ENCODE data around the gene SPOCK1.

Gene SPOCK1

DNA sequence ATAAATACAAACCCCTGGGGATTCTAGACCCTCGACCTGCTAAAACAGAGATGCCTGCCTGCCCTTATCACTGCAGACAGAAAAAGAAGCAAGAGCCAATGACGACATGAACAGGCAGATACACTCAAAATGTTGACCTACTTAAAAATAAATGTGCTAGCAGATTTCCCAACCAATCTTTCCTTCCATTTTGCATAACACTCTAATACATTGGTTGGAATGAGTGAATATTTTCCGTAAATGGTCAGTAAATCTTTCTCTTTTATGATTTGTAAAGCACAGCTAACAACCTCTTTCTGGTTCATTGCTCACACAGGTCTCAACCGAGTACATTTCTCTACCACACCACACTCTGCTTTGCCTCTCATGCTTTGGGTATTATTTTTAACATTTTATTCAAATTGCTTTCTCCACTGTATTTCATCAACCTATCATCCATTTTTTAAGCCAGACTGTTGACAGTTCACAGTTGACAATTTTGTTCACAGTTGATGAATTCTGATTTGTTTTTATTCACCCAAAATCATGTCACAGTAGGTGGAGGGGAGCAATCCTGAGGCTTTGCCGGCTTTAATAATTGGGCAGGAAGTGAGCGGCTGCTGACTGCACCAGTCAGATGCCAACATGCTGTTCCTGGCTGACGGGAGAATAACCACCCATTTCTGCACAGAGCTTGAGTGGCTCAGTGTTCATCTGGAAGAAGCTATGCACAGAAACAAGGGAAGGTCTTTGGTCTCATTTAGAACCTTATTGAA is 426.6 kb downstream of the SPOCK1 start:
- DNase-seq (ENCODE audit: low read depth in 2 of 2), result no peak

GRCh38 chr5:137071931-137072330 is 427.2 kb downstream of the SPOCK1 start:
- no peak for DNase-seq (ENCODE audit: low read depth in 2 of 2)

- DNase-seq (ENCODE audit: low read depth in 2 of 2), result no peak
Measured at GRCh38 chr5:137071526-137071925, 427.6 kb downstream of the SPOCK1 start.

- DNase-seq (ENCODE audit: low read depth in 2 of 2), result no peak
Measured at GRCh38 chr5:137070521-137070920, 428.6 kb downstream of the SPOCK1 start.

DNA sequence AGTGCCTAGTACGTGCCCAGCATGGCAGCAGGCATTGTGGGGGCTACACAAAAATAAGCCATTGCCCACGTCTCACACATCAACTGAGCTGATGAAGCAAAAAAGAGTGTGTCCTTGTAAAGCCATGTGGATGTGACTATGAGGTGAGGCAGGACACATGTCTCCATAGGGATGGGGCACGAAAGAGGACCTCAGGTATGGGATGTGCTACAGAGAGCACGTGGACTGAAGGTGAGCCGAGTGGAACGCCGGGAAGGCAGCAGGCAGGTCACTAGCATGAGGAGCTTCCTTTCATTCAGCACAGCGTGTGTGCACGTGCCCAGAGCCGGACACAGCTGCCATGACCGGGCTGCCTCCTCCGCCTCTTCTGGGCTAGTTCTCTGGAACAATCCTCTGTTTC is 429.8 kb downstream of the SPOCK1 start:
- DNase-seq (ENCODE audit: low read depth in 2 of 2), result no peak

GRCh38 chr5:137061382-137061781 is 437.7 kb downstream of the SPOCK1 start:
- no peak for DNase-seq (ENCODE audit: low read depth in 2 of 2)

GRCh38 chr5:137058089-137058488 is 441.0 kb downstream of the SPOCK1 start:
- no peak for DNase-seq (ENCODE audit: low read depth in 2 of 2)

DNA sequence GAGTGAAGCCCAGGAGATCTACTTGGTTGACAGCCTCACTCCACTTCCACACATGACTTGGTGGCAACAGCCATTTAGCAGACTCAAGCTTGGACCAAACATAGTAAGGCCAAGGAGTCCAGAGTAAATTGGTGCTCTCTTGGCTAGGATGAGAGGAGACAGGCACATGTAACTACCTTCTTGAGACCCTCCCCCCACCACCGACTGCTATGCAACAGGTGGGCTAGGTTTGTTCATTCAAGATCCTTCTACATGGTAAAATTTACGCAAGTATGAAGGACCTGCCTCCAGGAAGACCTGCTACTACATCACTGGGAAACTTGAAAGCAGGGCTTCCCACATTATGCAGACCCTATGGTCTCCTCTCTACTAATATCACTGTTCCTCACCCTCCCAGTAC is 442.4 kb downstream of the SPOCK1 start:
- no peak for DNase-seq (ENCODE audit: low read depth in 2 of 2)

DNA sequence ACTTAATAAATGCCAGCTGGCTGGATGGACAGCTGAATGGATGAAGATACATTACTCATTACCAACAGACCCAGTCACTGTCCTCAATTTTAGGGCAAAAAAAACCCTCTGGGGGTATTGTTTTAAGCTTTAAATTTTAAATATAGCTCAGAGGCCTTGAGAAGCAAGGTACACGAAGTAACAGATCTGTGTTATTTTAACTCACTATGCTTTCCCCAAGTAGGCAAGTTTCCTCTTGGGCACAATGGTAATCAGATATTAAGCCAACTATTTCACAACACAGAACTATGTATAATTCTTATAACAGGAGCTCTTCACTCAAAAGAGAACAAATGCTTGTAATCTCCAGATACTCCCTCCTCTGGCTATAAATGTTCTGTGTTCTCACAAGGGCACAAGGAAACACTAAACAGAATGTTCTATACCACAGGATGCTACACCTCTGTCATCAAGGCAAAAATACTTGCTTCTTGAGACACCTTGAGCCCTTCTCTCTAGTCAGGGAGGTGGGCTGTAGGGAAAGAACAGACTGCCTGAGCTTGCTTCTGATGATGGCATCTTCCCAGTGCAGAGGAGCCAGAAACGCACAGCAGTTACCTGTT is 443.8 kb downstream of the SPOCK1 start:
- DNase-seq (ENCODE audit: low read depth in 2 of 2), result no peak

DNA sequence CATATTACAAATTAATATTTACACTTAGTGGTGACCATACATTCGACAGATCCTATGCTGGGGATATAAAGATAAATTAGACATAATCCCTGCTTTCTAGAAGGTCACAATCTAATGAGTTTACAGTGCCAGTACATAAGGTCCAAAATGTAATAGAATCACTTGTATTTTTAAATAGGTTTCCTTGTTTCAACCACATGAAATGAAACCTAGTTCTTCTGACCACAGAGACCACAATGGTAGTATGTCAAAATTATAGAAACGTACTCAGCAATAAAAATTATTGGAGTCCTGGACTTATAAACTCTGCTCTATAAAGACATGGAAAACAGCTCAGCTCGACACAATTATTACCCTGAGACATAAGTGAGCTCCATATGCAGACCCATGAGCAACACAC is 444.3 kb downstream of the SPOCK1 start:
- DNase-seq (ENCODE audit: low read depth in 2 of 2), result no peak

DNA sequence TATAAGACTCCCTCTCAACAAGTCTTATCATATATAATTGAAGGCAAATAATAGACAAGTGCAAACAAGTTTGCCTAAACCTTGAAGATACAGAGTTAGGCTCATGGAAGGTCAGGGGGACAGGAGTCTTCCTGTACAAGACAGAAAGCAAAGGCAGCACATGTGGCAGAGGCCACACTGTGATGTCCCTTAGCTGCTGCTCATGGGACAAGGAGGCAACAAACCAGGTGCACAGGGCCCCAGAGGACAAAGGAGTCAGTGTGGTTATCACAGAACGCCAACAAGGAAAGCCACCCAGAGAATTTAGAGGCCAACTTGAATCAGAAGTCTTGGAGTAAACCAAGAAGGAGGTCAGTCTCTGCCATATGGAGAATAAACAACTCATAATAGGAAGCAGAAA is 444.8 kb downstream of the SPOCK1 start:
- DNase-seq (ENCODE audit: low read depth in 2 of 2), result no peak

DNA sequence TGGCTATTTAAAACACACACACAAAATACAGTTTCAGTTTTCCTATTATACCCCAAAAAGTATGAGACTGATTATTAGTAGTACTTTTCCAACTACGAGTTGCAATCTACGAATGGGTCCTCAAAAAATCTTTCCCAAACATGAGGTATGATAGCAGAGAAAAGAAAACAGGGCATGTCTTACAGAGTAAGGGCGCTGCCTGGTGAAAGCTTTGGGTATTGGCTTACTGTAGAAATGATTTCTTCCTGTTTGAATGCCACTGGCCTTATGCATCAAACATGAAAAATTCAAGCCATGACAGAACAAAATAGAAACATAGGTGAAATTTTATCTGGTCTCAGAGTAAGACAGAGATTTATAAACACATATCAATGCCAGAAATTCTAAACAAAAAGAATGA is 448.0 kb downstream of the SPOCK1 start:
- no peak for DNase-seq (ENCODE audit: low read depth in 2 of 2)

- DNase-seq (ENCODE audit: low read depth in 2 of 2), result no peak
Measured at GRCh38 chr5:137040641-137041340, 458.3 kb downstream of the SPOCK1 start.

DNA sequence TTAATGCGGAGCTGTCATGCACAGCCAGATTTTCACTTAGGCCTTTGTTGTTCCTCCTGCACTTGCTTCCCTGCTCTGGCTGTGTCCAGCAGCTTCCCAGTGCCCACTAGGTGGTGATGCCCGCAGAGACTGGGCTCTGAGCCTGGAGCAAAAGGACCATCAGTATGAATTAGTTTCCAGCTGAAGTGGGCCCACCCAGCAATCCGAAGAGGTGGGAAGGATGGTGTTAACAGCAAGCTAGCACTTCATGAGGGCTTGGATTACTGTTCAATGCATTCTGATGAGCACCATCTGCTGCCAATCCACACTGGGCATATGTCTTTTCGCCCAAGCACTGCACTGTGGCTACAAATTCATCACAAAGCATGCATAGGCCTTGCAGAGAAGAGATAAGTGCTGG is 459.1 kb downstream of the SPOCK1 start:
- no peak for DNase-seq (ENCODE audit: low read depth in 2 of 2)

DNA sequence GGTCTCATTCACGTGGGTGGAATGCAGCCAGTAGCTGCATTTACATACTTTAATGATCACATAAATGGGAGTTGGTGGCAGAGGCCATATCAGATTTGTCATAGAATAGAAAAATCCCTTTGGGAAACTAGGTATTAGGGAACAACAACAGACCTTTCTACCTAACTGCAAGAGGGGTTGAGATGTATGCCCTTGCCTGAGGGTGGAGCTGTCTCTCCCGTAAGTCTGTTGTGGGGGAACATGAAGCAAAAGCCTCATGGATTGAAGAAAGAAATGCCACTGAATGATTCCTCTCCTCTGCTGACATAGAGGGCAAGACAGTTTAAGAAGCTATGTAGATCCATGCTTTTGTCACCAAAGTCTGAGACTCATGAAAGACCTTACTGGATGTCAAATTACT is 461.3 kb downstream of the SPOCK1 start:
- no peak for DNase-seq (ENCODE audit: low read depth in 2 of 2)

GRCh38 chr5:137036640-137037039 is 462.5 kb downstream of the SPOCK1 start:
- DNase-seq (ENCODE audit: low read depth in 2 of 2), result no peak

- DNase-seq (ENCODE audit: low read depth in 2 of 2), result no peak
Measured at GRCh38 chr5:137035480-137035878, 463.6 kb downstream of the SPOCK1 start.

- DNase-seq (ENCODE audit: low read depth in 2 of 2), result no peak
Measured at GRCh38 chr5:137034764-137035479, 464.2 kb downstream of the SPOCK1 start.

- DNase-seq (ENCODE audit: low read depth in 2 of 2), result no peak
Measured at GRCh38 chr5:137034213-137034612, 464.9 kb downstream of the SPOCK1 start.

GRCh38 chr5:137032929-137033328 is 466.2 kb downstream of the SPOCK1 start:
- DNase-seq (ENCODE audit: low read depth in 2 of 2), result no peak

DNA sequence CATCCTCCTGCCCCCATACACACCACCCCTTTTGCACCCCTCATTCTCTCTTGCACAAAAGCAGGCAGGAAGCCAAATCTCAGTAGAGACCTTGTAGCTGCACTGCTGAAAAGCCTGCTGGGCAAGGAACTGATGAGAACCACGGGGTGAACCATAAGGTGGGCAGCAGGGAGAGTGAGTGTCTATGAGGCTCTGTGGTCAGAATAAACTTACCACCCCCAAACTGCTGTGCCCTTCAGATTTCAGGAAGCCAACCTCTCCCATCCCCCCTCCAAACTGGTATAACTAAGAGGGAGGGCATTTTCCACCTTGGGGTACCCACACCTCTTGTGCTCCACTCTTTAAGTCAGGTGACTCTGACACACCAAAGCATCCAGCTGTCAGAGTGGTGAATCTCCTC is 471.4 kb downstream of the SPOCK1 start:
- DNase-seq (ENCODE audit: low read depth in 2 of 2), result no peak

DNA sequence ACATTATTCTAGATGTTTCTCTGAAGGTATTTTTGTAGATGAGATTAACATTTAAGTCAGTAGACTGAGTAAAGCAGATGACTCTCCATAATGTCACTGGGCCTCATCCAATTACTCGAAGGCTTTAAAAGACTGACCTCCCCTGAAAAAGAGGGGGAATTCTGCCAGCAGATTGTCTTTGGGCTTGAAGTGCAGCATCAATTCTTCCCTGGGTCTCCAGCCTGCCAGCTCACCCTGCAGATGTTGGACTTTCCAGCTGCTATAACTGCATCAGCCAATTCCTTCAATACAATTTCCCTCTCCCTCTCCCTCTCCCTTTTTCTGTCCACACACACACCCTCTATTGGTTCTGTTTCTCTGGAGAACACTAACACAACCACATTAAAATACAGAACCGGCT is 472.8 kb downstream of the SPOCK1 start:
- no peak for DNase-seq (ENCODE audit: low read depth in 2 of 2)

Measured in stimulated activated CD4-positive, alpha-beta T cell treated with anti-CD3 and anti-CD28 coated beads, Interleukin-1b, Interleukin-23, amount 100 ng/mL, for 4 hours (primary cell).